Transverse colon (tissue), 3 donors: ENCODE measurements around the gene ADIRF.

ENCODE experiments used
- EP300 ChIP-seq: sonication (generic); formaldehyde crosslinking; IDR thresholded peaks from one replicate; pipeline ENCODE4 v1.6.1; 2017; ENCODE audit warnings: antibody characterized with exemption, low read depth
- POLR2A ChIP-seq: fragments of 450-650 bp; IDR thresholded peaks from one replicate; pipeline ENCODE4 v1.6.1; 2016; ENCODE audit warnings: antibody characterized with exemption, mild to moderate bottlenecking, moderate library complexity
- TF ChIP-seq, protein P1 (sequence below), 5 experiments: fragments of 200-600 bp in 3 of 5; fragments of 450-650 bp in 2 of 5; sonication (generic) in 3 of 5; IDR thresholded peaks; 1 replicate in 2 of 5; 2 replicates in 3 of 5; pipeline ENCODE4 v1.5.1; 2016 to 2017; ENCODE audit warnings: antibody characterized with exemption in 5 of 5, inconsistent platforms in 3 of 5, mild to moderate bottlenecking in 2 of 5, moderate library complexity in 1 of 5

- TF ChIP-seq, protein P1, sequence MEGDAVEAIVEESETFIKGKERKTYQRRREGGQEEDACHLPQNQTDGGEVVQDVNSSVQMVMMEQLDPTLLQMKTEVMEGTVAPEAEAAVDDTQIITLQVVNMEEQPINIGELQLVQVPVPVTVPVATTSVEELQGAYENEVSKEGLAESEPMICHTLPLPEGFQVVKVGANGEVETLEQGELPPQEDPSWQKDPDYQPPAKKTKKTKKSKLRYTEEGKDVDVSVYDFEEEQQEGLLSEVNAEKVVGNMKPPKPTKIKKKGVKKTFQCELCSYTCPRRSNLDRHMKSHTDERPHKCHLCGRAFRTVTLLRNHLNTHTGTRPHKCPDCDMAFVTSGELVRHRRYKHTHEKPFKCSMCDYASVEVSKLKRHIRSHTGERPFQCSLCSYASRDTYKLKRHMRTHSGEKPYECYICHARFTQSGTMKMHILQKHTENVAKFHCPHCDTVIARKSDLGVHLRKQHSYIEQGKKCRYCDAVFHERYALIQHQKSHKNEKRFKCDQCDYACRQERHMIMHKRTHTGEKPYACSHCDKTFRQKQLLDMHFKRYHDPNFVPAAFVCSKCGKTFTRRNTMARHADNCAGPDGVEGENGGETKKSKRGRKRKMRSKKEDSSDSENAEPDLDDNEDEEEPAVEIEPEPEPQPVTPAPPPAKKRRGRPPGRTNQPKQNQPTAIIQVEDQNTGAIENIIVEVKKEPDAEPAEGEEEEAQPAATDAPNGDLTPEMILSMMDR (IDR thresholded peaks at IDR 0.05), result no peak
- TF ChIP-seq POLR2A (no peak), EP300 (no peak)
These were observed 31.4 kb upstream of the ADIRF start for GRCh38 chr10:86936661-86937501.
